K562 (cell line): ENCODE measurements around the gene FBN1. TPM values are rescaled to one million over a fixed set of nuclear protein-coding genes. Genes with fewer than 3 reads are reported as not detected.

Source experiments
- ATAC-seq: fragments of 200-7000 bp; cut with Tn5 transposase; 3 replicates; pipeline ENCODE4 v1.9.1; 2020; ENCODE audit warnings: moderate library complexity
- BruUV-seq: library from RNA; stranded (reverse); fragments of 400-500 nt; replicated peaks from 2 replicates; lab custom pipeline; 2021; lab: Mats Ljungman, UMichigan
- CTCF ChIA-PET: fragments of 300-600 bp; formaldehyde crosslinking; extraction: SDS; loops from one replicate; lab custom pipeline; 2021; ENCODE audit warnings: low intra/inter-chr PET ratio; lab: Yijun Ruan, JAX
- POLR2A ChIA-PET: fragments of 300-600, 350-650 bp; sonication (Branson Sonifier 250); formaldehyde crosslinking; extraction: SDS; loops from one replicate; lab custom pipeline; 2021; ENCODE audit warnings: antibody characterized with exemption, inconsistent platforms; lab: Yijun Ruan, JAX
- DNase-seq, 4 experiments: peaks; one replicate each; pipeline versions ENCODE4 v3.0.0 to v3.0.0-alpha.2; 2011 to 2018; ENCODE audit warnings: low spot score in 3 of 4, mixed read lengths in 3 of 4; ENCODE audit errors: extremely low read depth in 1 of 4
- FAIRE-seq: peaks from 2 replicates; lab custom pipeline; 2011; peaks lifted over from hg19 to GRCh38; lab: Jason Lieb, UNC
- H2AFZ ChIP-seq: 2 replicates; pipeline ENCODE4 v1.6.0; 2011; ENCODE audit warnings: low read depth, low read length, control low read depth, inconsistent platforms
- H3K27ac ChIP-seq: fragments of 200-600 bp; 3 replicates; pipeline ENCODE4 v1.8.0; 2011; ENCODE audit warnings: low read depth, mild to moderate bottlenecking, control low read depth, inconsistent platforms, low read length, moderate library complexity, mixed read lengths; ENCODE audit errors: extremely low read depth
- H3K27me3 ChIP-seq, 2 experiments: fragments of 300-600 bp in 1 of 2; 2 replicates in 1 of 2; 3 replicates in 1 of 2; pipeline versions ENCODE4 v1.6.0 to v1.8.0; 2011; ENCODE audit warnings: inconsistent platforms in 2 of 2, low read length in 2 of 2, mild to moderate bottlenecking in 1 of 2, mixed read lengths in 1 of 2, moderate library complexity in 1 of 2; ENCODE audit not compliant: control insufficient read depth in 2 of 2, insufficient read depth in 2 of 2
- H3K36me3 ChIP-seq: fragments of 300-600 bp; 3 replicates; pipeline ENCODE4 v1.8.0; 2011; ENCODE audit warnings: mild to moderate bottlenecking, low read length, inconsistent platforms; ENCODE audit not compliant: control insufficient read depth, insufficient read depth
- H3K4me1 ChIP-seq, 2 experiments: fragments of 200-600 bp in 1 of 2; replicated peaks in 1 of 2; 2 replicates in 1 of 2; 3 replicates in 1 of 2; pipeline versions ENCODE4 v1.5.1 to v1.8.0; 2011; ENCODE audit warnings: inconsistent platforms in 2 of 2, low read length in 2 of 2, mild to moderate bottlenecking in 1 of 2, mixed read lengths in 1 of 2, moderate library complexity in 1 of 2; ENCODE audit not compliant: control insufficient read depth in 2 of 2, insufficient read depth in 2 of 2
- H3K4me2 ChIP-seq: 2 replicates; pipeline ENCODE4 v1.6.1; 2011; ENCODE audit warnings: low read length, control low read depth, inconsistent platforms, mixed read lengths; ENCODE audit not compliant: insufficient read depth
- H3K4me3 ChIP-seq: fragments of 200-600 bp; sonication (generic), shearing (Covaris generic); 2 replicates; pipeline ENCODE4 v1.5.1; 2016; ENCODE audit warnings: control low read depth, inconsistent platforms
- H3K79me2 ChIP-seq: fragments of 200-600 bp; 3 replicates; pipeline ENCODE4 v1.8.0; 2011; ENCODE audit warnings: low read length, inconsistent platforms; ENCODE audit not compliant: control insufficient read depth, insufficient read depth
- H3K9ac ChIP-seq, 2 experiments: 2 replicates each; pipeline versions ENCODE4 v1.6.0 to v1.6.1; 2011; ENCODE audit warnings: low read depth in 2 of 2, low read length in 2 of 2, control low read depth in 1 of 2, inconsistent platforms in 1 of 2, mild to moderate bottlenecking in 1 of 2, mixed read lengths in 1 of 2; ENCODE audit not compliant: insufficient read depth in 1 of 2
- H3K9me1 ChIP-seq: one replicate; pipeline ENCODE4 v1.6.0; 2011; ENCODE audit warnings: inconsistent platforms, mild to moderate bottlenecking, low read length, moderate library complexity; ENCODE audit not compliant: control insufficient read depth, insufficient read depth
- H3K9me3 ChIP-seq: replicated peaks from 2 replicates; pipeline ENCODE4 v1.5.1; 2011; ENCODE audit warnings: low read depth, low read length, inconsistent platforms; ENCODE audit not compliant: control insufficient read depth, insufficient read depth
- H4K20me1 ChIP-seq: replicated peaks from 2 replicates; pipeline ENCODE4 v1.6.1; 2011; ENCODE audit warnings: low read length, inconsistent platforms, mixed read lengths; ENCODE audit not compliant: control insufficient read depth, insufficient read depth
- EHMT2 ChIP-seq: fragments of 450-650 bp; IDR thresholded peaks from 2 replicates; pipeline ENCODE4 v1.6.1; 2018; ENCODE audit warnings: antibody characterized with exemption
- MGA ChIP-seq: fragments of 450-650 bp; IDR thresholded peaks from 2 replicates; pipeline ENCODE4 v1.6.1; 2016; ENCODE audit warnings: mild to moderate bottlenecking, moderate library complexity
- NFE2L1 ChIP-seq: fragments of 450-650 bp; IDR thresholded peaks from 2 replicates; pipeline ENCODE4 v1.6.1; 2016; ENCODE audit warnings: missing genetic modification characterization, low read depth, mild to moderate bottlenecking, missing compliant biosample characterization, moderate library complexity, borderline replicate concordance
- NR0B1 ChIP-seq: fragments of 450-650 bp; IDR thresholded peaks from one replicate; pipeline ENCODE4 v1.6.1; 2018; ENCODE audit warnings: mild to moderate bottlenecking, moderate library complexity; ENCODE audit not compliant: partially characterized antibody
- UBTF ChIP-seq, 2 experiments: IDR thresholded peaks; 2 replicates each; pipeline ENCODE4 v1.6.1; 2012; ENCODE audit warnings: improper control_type of control experiment in 2 of 2, low read depth in 2 of 2, low read length in 2 of 2, borderline replicate concordance in 1 of 2
- WGBS: fragments of 100-300 bp; shearing (Covaris generic); methylation state at CpG from one replicate; pipeline ENCODE4 v1.1.6; 2016; ENCODE audit warnings: low coverage, mixed read lengths; ENCODE audit not compliant: insufficient coverage; ENCODE audit errors: missing lambda C conversion rate; 5-methylcytosine and 5-hydroxymethylcytosine counted together
- in situ Hi-C: fragments of 300-500 bp; cut with MboI; formaldehyde crosslinking; loops from 4 replicates; pipeline ENCODE4 v1.15.0; 2018; ENCODE audit warnings: inconsistent platforms, mixed read lengths
- intact Hi-C: fragments of 100-400 bp; cut with micrococcal nuclease; formaldehyde crosslinking; loops from 2 replicates; pipeline ENCODE4 v1.14.2; 2022
- polyA plus RNA-seq, 8 experiments: library from polyadenylated mRNA; depleted of rRNA in 4 of 8; stranded (reverse) in 5 of 8; unstranded in 3 of 8; fragments of >200 nt; fragmentation: Nextera tagmentation in 2 of 8; fragmentation: Illumina TruSeq in 1 of 8; extraction: Ambion mirVana in 2 of 8; extraction: Trizol in 1 of 8; gene quantifications; 2 replicates each; pipeline versions ENCODE4 v1.2.1 to v1.2.3, GENCODE V29; 2011 to 2014; ENCODE audit warnings: inconsistent platforms in 1 of 8, missing spikeins in 1 of 8
- total RNA-seq, 7 experiments: library from RNA; depleted of rRNA in 6 of 7; stranded (reverse); fragments of >200 nt in 6 of 7; fragmentation: Illumina TruSeq in 2 of 7; extraction: Trizol in 2 of 7; gene quantifications; 2 replicates each; pipeline versions ENCODE4 v1.2.1 to v1.2.3, GENCODE V29; 2011 to 2021; ENCODE audit warnings: low replicate concordance in 1 of 7

Gene FBN1
- total and polyA plus RNA-seq, 9 of the 15 experiments (the other 6 are each of a cell fraction or from before 2014, with no cell fraction given), result 0.15 to 1.2 (median 0.60) TPM

GRCh38 chr15:48625126-48625525 is 20.4 kb downstream of the FBN1 start (continued):
- TF ChIP-seq NR0B1 (no peak), EHMT2 (no peak), NFE2L1 (tag) (no peak), UBTF (IDR thresholded peaks at IDR 0.05; ENCODE audit: borderline replicate concordance in 1 of 2, low read depth in 2 of 2, low read length in 2 of 2) (no peak)
- TF ChIP-seq, all 486 proteins: peak for 0

GRCh38 chr15:48624700-48625099 is 20.8 kb downstream of the FBN1 start:
- no peaks in the 10 kb centered on the region for H3K9me3 ChIP-seq
- no peaks in the 10 kb centered on the region for H3K9me1 ChIP-seq
- no peaks in the 10 kb centered on the region for H3K27me3 ChIP-seq
- FAIRE-seq (no peak), ATAC-seq (no peak), DNase-seq (no peak)
- no peak overlapping the region for H3K27ac ChIP-seq
- no peak overlapping the region for H3K9ac ChIP-seq
- ChIA-PET POLR2A (no interaction called here), CTCF (no interaction called here)
- WGBS, result 16% methylated on average over 4 of the region's 4 CpGs
- H3K4me1 ChIP-seq, result no peaks in the 10 kb centered on the region; a peak in 1 of 5 replicates
- H4K20me1 ChIP-seq, result no peaks in the 10 kb centered on the region
- H3K36me3 ChIP-seq, result no peaks in the 10 kb centered on the region
- no peaks in the 10 kb centered on the region for H3K79me2 ChIP-seq
- BruUV-seq, result no TSS peak
- H3K4me3 ChIP-seq, result no peak overlapping the region
- no peak overlapping the region; the same call in 1 of the 2 replicates for H2AFZ ChIP-seq
- in situ Hi-C loops (no loop called here), intact Hi-C loops (no loop called here)
- no peak overlapping the region for H3K4me2 ChIP-seq
- no peak for TF ChIP-seq MGA
